NCI-H2196 treated with DMSO at 0.1 percent for 48 hours (cell line): ENCODE results near the gene IQCM.

Experiments
- DNase-seq: peaks from one replicate; lab custom pipeline; 2025; ENCODE audit not compliant: unreplicated experiment; lab: John Stamatoyannopoulos, UW

Gene IQCM

DNA sequence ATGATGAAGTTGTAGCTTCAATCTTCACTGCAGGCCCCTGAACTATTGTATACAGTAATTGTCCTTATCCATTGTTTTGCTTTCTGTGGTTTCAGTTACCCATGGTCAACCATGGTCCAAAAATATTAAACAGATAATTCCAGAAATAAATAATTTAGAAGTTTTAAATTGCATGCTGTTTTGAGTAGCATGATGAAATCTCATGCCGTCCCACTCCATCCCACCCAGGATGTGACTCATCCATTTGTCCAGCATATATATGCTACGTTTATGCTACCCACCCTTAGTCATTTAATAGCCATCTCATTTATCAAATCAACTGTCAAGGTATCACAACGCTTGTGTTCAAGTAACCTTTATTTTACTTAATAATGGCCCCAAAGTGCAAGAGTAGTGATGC lies 34.5 kb downstream of the IQCM start:
- no peak for DNase-seq

DNA sequence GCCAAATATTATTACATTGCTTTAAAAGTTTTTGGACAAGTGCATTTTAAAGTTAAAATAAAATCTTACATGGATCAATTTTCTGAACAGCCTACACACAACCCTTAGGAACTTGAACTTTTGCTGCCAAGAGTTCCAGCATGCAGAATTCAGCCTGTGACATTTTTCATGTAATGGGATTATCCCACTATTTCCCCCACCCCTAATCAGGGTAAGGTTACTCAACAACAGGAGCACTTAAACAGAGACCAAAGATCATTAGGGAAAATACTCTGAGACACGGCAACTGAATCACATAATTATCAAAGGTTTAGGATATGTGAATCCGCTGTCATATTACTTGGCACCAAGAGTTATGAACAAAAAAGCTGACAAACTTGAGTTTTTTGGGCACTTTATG lies 47.2 kb downstream of the IQCM start:
- no peak for DNase-seq

GRCh38 chr4:149766135-149766534 lies 49.5 kb downstream of the IQCM start:
- no peak for DNase-seq

DNA sequence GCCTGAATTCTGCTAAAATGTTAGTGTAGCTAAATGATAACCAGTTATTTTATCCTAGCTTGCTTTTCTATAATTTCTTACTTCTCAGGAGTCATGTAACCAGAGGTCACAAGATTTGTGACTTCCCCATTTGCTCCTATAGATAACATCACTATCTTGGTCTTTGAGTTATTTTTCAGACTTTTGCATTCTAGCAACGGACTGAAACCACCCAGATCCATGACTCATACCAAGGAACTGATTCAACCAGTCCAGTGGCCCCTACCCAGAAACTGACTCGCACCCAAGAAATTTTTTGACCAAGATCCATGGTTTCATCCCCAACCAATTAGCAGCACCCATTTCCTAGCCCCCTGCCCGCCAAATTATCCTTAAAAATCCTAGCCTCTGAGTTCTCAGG lies 50.0 kb downstream of the IQCM start:
- no peak for DNase-seq

DNA sequence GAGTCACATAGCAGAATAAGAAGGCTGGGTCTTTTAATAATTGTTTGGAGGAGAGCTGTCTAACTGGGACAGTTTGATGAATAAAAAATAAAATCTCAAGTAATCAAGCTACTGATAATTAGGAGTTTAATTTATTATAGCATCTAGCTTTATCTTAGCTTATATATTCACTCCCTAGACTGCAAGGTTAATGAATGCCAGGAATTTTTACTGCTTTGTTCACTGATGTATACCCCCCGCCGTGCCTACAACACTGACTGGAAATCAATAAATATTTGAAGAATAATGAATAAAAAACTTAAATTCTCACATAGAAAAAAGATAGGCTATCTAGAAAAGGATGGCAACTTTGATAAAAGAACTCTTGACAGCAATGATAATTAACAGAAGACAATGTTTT lies 59.7 kb downstream of the IQCM start:
- no peak for DNase-seq

DNA sequence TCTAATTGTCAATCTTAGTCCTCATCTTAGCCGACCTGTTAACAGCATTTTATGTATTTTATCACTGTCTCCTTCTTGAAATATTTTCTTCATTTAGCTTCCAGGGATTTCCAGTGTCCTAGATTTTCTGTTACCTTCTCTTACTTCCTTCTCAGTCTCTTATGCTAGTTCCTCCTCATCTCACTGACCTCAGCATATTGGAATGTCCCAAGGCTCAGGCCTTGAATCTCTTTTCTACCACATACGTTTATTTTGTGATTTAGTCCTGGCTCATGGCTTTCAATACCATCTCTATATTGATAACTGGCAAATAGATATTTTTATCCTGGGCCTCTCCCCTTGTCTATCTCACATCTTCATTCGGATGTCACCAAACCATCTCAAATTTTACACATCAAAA lies 61.1 kb downstream of the IQCM start:
- DNase-seq, result no peak

GRCh38 chr4:149752729-149753128 lies 62.9 kb downstream of the IQCM start:
- no peak for DNase-seq

- no peak for DNase-seq
Measured at GRCh38 chr4:149751174-149751573, 64.5 kb downstream of the IQCM start.

DNA sequence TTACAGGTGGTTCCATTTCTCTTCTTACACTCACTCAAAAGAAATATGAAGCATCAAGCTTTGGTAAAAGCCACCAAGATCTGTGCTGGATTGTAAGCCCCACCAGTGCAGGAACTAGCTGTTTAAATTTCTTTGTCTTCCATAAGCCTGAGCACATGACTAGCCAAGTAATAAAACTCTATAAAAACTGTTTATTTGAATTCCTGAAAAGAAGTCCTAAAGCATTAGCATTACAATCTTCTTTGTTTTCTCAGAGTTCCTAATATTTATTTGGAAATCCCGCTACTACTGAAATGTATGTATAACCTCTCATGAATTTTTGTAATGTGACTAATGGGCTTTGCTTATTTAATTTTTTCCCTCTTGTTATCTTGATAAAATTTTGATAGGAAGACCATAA lies 65.9 kb downstream of the IQCM start:
- DNase-seq, result no peak

GRCh38 chr4:149747646-149748045 lies 68.0 kb downstream of the IQCM start:
- no peak for DNase-seq

GRCh38 chr4:149746276-149746675 lies 69.4 kb downstream of the IQCM start:
- DNase-seq, result no peak

- no peak for DNase-seq
Measured at GRCh38 chr4:149741186-149741831, 74.3 kb downstream of the IQCM start.

GRCh38 chr4:149738156-149738555 lies 77.5 kb downstream of the IQCM start:
- no peak for DNase-seq

GRCh38 chr4:149735796-149736195 lies 79.8 kb downstream of the IQCM start:
- no peak for DNase-seq

- no peak for DNase-seq
Measured at GRCh38 chr4:149728444-149728843, 87.2 kb downstream of the IQCM start.

GRCh38 chr4:149727663-149728062 lies 88.0 kb downstream of the IQCM start:
- no peak for DNase-seq

- DNase-seq, result no peak
Measured at GRCh38 chr4:149723065-149723464, 92.6 kb downstream of the IQCM start.

DNA sequence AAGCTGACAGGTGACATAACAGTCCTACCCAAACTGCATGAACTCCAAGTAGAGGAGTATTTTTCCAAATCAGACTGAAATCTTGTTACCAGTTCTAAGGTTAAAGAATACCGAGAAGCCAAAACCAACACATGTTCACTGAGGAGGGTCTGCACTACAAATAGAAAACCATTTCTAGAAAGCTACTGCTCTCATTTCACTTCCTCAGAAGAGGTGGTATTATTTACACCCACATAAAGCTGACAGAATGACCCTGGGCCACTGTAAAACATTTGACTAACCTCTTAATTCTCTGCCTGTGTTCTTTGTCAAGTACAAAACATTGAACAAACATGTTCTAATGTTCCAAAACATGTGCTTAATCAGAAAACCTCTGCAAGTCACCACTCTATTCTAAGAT lies 95.8 kb downstream of the IQCM start:
- no peak for DNase-seq

GRCh38 chr4:149719357-149719756 lies 96.3 kb downstream of the IQCM start:
- DNase-seq, result no peak

- DNase-seq, result no peak
Measured at GRCh38 chr4:149718500-149718899, 97.1 kb downstream of the IQCM start.

GRCh38 chr4:149716728-149717127 lies 98.9 kb downstream of the IQCM start:
- no peak for DNase-seq

DNA sequence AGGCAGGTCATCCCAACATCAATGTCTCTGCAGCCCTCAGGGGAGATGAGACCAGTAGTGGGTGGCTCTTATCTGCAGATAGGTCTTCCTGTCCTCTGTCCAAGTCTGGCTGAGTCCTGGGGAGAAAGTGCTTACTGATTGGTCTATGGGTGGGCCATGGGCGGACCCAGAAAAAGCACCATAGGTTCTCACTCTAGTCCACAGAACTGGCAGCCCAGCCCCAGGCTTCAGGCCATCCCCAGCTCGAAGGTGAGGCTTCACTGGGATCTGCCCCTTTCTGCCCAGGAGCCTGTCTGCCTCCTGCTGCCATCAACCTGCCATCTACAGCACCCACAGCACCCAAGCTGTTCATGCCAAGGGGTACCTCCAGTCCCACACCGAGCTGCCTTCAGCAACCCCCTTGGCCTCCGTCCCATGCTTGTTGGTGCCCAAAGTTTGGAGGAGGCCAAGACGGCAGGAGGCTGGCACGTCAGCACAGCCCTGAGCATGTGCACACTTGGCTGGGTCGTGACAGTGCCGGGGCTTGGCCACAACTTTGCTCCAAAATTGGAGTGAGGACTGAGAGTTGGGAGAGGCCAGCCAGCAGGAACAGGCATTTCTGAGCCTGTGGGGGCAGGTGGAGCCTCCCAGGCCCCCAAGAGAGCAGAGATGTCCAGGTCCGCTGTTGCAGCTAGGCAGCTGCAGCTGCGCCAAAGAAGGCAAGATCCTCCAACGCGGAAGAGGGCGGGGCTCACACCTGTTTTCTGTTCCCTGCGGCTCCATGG lies 99.6 kb downstream of the IQCM start:
- no peak for DNase-seq

DNA sequence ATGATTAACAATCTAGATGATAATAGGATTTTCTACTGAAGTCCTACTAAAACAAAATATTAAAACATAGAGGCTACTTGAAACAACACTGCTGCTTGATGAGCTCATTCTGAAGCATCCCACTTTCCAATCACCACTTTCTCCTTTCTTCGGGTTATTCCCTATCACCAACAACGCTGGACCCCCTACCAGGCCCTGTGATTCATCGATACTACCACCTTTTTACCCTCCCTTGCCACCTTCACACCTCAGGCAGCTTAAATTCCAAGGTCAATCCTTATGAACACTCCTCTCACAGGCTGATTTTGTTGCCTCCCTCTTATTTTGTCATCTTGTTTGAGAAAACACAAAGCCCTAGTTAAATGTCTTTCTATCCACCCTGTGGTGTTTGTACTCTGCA lies 102.6 kb downstream of the IQCM start:
- DNase-seq, result no peak
